Measurements from ENCODE around the gene DLG1. TPM values are rescaled to one million over a fixed set of nuclear protein-coding genes. Genes with fewer than 3 reads are reported as not detected.

Gene DLG1
- total RNA-seq, 4 donors from 2014 or later, result 49.6 to 78.9 (median 76.2) TPM

GRCh38 chr3:197317250-197317963 lies 19.0 kb upstream of the DLG1 start:
- no peak for TF ChIP-seq CTCF (IDR thresholded peaks at IDR 0.05; ENCODE audit: low read depth)

- TF ChIP-seq CTCF (IDR thresholded peaks at IDR 0.05; ENCODE audit: low read depth), result no peak
Observed at GRCh38 chr3:197312431-197312830, 14.0 kb upstream of the DLG1 start.

- TF ChIP-seq CTCF (IDR thresholded peaks at IDR 0.05; ENCODE audit: low read depth), result no peak
Observed at GRCh38 chr3:197311591-197311990, 13.2 kb upstream of the DLG1 start.

GRCh38 chr3:197309528-197310361 lies 11.3 kb upstream of the DLG1 start:
- TF ChIP-seq CTCF (IDR thresholded peaks at IDR 0.05; ENCODE audit: low read depth), result no peak

- no peak for TF ChIP-seq CTCF (IDR thresholded peaks at IDR 0.05; ENCODE audit: low read depth)
Observed at GRCh38 chr3:197308591-197308990, 10.2 kb upstream of the DLG1 start.

- no peak for TF ChIP-seq CTCF (IDR thresholded peaks at IDR 0.05; ENCODE audit: low read depth)
Observed at GRCh38 chr3:197306374-197307086, 8.1 kb upstream of the DLG1 start.

GRCh38 chr3:197305854-197306253 lies 7.4 kb upstream of the DLG1 start:
- TF ChIP-seq CTCF (IDR thresholded peaks at IDR 0.05; ENCODE audit: low read depth), result no peak

All from subcutaneous adipose tissue (tissue), 4 donors.